Measurements from ENCODE around the gene MYO3B. TPM values are rescaled to one million over a fixed set of nuclear protein-coding genes. Genes with fewer than 3 reads are reported as not detected.

MYO3B gene
- total and polyA plus RNA-seq, 2 of the 8 experiments (the other 6 are each of a cell fraction or from before 2014, with no cell fraction given), result 0.17 to 0.19 TPM

- TF ChIP-seq CHD7 (IDR thresholded peaks at IDR 0.05; ENCODE audit: insufficient replicate concordance, low read length) (peak; percentile 88), ATF2 (IDR thresholded peaks at IDR 0.05; ENCODE audit: low read length) (no peak), MAX (IDR thresholded peaks at IDR 0.05) (no peak), YY1 (IDR thresholded peaks at IDR 0.05; ENCODE audit: low read depth, low read length) (peak; percentile 74; the same call in 1 of the 2 replicates), MAFK (IDR thresholded peaks at IDR 0.05; ENCODE audit: low read depth, low read length) (no peak), E2F6 (IDR thresholded peaks at IDR 0.05) (no peak), SAP30 (IDR thresholded peaks at IDR 0.05; ENCODE audit: insufficient read depth, insufficient replicate concordance, low read length) (no peak)
Measured at GRCh38 chr2:170680172-170680941, 502.4 kb downstream of the MYO3B start (continued).
